RPMI7951 (cell line): Measurements from ENCODE around the gene ACACA. TPM values are rescaled to one million over a fixed set of nuclear protein-coding genes. Genes with fewer than 3 reads are reported as not detected.
A peak's percentile ranks its signal among the peaks of the same experiment; 100 is the strongest.

ENCODE experiments used
- DNase-seq: peaks from one replicate; pipeline ENCODE4 v3.0.0-alpha.2; 2012; ENCODE audit warnings: low read depth
- total RNA-seq: library from RNA; depleted of rRNA; stranded (reverse); fragments of >200 nt; shearing (Covaris generic); gene quantifications from 2 replicates; pipeline ENCODE4 v1.2.3, GENCODE V29; 2014

The ACACA gene
- total RNA-seq, 1 experiment from 2014 or later = 15.6 TPM

DNA sequence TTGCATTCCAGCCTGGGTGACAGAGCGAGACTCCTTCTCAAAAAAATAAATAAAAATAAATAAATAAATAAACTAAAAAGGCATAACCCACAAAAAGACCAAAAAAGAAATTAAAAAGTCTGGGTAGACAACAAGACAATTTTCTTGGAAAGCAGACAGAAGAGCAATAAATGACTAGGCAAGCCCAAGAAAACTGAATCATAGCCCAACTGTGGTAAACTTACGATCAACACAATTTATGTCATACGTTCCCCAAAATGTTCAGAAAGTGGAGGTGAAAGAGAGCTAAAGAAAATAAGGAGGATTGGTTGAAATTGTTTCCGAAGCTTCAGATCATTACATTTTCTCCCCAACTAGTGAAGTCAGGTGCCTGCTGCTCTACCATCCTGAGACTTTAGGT lies 62.1 kb downstream of the ACACA start:
- no peak for DNase-seq

DNA sequence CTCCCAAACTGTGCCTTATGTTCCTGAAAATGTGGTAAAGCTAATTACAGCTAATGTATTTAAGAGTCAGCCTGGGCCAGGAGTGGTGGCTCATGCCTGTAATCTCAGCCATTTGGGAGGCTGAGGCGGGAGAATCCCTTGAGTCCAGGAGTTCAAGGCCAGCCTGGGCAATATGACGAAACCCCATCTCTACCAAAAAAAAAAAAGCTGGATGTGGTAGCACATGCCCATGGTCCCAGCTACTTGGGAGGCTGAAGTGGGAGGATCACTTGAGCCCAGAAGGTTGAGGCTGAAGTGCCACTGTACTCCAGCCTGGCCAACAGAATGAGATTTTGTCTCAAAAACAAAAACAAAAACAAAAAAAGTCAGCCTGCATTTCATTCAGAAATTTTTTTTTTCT lies 64.0 kb downstream of the ACACA start:
- DNase-seq = no peak

DNA sequence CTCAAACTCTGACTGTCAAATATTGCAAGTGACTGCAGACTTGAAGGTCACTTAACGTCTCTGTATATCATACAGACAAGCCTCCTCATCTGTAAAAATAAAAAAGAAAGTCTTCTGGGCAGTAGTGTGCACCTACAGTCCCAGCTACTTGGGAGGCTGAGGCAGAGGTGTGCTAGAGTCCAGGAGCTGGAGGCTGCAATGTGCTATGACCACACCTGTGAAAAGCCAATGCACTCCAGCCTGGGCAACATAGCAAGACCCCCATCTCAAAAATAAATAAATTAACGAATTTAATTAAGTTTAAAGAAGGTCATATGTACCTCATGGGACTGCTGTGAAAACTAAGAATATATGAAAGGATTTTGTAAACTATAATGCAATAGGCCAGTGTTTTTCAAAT lies 65.8 kb downstream of the ACACA start:
- no peak for DNase-seq

DNA sequence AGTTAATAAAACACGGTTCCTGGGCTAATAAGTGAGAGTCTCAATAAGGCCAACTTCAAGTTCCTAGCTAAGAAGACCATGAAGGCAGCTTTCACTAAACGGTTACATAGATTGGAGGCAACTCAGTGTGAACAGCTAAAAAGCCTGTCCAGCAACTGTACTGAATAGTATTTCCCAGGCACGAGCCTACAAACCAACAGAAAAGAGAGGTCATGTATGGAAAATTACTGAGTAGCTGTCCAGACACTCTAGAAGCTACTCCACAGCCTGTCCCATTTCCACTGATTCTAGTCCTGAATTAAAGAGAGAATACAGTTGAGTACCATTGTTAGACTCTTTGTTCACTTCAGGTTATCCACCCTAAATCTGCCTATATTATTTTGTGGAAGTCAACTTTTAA lies 67.3 kb downstream of the ACACA start:
- DNase-seq = no peak

DNA sequence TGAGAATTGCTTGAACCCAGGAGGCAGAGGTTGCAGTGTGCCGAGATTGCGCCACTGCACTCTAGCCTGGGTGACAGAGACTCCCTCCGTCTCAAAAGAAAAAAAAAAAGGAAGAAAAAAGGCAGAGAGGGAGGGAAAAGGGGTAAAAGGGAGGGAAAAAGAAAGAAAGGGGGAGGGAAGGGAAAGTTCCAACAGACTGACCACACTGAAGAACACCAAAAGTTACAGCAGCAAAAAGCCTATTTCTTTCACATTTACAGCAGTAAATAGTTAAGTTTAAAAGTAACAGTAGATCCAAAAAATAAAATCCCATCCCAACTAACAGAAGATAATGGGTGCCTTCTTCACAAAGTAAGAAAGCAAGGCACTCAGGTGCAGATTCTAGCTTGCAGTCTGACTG lies 67.8 kb downstream of the ACACA start:
- no peak for DNase-seq

DNA sequence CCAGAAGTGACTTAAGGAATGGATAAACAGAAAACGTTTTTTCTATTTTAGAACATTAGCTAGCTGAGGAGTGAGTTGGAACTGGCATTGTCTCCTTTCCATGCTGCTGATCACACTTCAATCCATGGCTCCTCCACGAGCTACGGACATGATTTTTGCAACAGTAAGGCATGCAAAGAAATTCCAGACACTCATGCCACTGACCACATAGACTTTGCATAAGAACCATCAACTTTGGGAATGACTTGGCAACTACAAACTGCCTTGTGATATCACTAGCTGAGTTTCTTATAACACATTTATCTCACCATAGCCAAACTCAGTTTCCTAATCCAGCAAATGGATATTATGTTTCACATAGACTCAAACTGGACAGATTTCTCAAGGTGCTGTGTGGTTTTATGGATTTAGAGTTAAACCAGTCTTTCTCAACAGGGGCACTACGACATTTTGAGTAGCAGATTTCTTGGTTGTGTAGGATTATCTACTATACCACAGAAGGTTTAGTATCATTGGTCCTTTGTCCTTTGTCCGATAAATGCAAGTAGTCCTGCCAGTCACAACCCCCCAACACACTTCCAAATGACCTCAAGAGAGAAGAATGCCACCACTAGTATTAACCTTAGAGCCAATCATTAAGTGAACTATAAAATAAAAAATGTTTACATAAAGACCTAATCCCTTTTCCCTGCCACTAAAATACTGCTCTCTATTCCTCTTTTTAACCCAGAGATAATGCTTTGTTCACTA lies 79.1 kb downstream of the ACACA start:
- peak; percentile 46 for DNase-seq

DNA sequence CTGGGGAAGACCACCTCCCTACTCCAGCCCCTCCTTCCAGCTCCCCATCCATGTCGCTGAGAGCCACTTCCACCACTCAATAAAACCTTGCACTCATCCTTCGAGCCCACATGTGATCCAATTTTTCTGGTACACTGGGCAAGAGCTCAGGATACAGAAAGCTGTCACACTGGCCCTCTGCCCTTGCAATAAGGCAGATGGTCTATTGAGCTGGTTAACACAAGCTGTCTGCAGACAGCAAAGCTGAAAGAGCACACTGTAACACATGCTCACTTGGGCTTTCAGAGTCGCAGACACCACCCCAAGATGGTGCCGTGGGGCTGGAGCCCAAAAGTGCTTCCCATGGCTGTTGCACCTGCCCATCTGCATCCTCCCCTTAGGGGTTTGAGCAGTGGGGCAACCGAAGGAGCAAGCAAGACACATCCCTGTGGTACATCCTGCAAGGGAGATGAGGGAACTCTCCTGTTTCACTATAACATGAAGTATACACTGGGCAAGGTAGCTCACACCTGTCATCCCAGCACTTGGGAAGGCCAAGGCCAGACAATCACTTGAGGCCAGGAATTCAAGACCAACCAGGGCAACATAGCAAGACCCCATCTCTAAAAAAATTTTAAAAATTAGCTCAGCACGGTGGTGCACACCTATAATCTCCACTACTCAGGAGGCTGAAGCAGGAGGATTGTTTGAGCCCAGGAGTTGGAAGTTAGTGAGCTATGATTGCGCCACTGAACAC lies 83.6 kb downstream of the ACACA start:
- no peak for DNase-seq

DNA sequence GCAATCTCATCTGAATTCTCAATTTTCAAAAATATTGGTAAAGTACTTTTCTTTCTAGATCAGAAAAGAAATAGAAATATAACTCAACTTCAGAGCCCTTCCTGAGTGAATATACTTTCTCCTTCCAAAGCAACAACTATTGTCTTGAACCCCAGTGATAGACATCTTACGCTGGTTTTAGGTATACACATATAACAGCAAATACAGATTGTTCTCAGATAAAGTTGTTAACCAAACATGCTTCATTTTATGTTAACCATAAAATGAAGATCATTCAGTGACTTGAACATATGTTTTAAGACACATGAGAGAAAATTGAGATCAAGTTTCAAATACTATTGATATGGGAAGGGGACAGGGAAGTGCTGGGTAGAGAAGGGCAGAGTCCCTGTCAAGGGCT lies 84.5 kb downstream of the ACACA start:
- DNase-seq = no peak

DNA sequence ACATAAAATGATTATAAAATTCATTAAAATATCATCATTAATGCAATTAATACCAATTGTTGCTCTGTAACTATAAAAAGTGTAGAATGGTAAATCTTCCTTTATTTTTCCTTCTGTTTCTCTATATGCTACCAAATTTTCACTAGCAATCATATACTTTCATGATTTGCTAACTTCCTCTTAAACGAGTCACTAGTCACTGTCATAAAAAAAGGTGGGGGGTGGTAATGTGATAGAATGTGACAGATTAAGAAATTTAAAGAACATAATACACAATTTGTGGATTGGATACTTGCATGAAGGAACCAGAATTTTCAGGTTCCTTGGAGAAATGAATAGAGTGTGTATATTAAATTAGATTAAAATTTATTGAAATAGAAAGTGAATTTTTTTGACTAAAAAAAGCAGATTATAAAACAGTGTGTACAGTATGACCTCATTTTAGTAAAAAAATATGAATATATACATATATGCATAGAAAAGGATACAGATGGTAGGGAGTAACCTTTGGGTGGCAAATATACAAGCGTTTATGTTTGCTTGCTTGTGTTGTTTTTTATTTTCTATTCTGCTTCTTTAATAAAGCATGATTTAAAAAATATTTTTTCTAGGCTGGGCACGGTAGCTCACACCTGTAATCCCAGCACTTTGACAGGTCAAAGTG lies 87.6 kb downstream of the ACACA start:
- DNase-seq = no peak

DNA sequence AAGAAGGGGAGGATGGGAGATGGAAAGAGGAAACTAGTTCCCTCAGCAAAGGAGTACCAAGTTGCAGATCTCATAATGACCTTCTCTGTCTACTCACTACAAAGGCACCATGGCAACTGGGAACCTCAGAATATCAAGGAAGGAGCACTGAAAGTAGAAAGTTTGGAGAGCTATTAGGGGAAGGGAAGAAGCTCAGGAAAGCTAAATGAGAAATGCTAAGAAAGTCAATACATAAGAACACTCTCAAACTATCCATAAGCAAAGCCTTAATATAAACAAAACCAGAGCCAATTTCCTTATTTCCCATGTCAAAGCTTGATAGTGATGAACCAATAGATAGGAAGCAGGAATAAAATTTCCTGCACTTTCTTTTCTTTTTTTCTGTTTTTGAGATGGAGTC lies 88.8 kb downstream of the ACACA start:
- DNase-seq = no peak

DNA sequence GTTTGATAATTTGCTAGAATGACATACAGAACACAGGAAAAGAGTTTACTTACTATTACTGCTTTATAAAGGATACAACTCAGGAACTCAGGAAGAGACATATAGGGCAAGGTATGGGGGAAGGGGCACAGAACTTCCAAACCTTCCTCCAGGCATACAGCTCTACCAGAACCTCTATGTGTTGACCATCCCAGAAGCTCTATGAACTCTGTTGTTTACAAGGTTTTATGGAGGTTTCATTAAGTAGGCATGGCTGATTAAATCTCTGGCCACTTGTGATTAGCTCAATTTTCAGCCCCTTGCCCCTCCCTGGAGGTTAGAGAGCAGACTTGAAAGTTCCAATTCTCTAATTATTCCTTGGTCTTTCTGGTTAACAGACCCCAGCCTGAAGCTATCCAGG lies 91.0 kb downstream of the ACACA start:
- DNase-seq = no peak

DNA sequence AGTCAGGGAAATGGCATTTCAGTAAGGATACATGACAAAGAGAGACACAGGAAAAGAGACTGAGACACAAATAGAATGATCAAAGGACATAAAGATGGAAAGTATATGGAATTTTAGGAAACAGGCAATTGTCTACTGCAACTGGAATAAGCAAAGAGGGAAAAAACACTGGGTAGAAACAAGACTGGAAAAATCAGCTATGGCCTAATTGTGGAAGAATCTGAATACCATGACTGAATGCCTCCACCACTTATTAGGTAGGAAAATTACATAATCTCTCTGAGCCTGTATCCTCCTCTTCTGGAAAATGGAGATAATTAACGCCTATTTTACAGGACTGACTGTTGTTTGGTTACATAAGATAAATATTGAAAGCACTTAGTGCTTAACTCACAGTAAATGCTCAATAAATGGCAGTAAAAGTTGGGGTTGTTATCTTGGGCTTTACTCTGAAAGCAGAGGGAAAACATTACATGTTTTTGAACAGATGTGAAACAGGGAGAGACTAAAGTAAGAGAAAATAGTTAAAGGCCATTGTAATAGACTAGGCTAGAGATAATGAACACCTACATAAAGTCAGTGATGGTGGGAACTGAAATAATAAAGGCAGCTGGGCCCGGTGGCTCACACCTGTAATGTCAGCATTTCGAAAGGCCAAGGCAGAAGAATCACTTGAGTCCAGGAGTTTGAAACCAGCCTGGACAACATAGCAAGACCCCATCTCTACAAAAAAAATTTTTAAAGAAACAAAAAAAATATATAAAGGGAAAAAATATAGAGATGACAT lies 94.3 kb downstream of the ACACA start:
- DNase-seq = no peak

DNA sequence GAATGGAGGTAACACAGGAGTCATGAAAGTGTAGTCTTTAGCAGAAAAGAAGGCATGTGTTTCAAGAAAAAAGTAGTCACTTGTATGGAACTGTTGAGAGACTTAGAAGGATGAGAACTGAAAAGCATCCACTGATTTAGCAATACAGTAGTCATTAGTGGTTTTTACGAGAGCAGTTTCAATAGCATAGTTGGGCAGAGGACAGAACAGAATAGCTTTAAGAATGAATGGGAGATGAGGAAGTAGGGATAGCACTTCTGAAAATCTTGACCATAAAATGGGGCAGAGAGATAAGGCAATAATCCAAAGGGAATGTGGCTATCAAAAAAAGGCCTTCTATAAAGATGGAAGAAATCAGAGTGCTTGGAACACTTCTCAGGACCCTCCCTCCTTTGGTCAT lies 95.7 kb downstream of the ACACA start:
- DNase-seq = no peak

DNA sequence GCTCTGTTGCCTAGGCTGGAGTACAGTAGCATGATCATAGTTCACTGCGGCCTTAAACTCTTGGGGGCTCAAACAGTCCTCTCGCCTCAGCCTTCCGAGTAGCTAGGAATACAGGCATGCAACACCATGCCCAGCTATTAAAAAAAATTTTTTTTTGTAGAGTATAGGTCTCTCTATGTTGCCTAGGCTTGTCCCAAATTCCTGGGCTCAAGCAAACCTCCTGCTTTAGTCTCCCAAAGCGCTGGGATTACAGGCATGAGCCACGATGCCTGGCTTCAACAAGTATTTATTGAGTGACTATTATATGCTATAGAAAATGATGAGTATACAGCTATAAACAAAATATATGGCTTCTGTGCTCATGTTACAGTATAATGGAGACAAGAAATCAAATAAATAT lies 97.6 kb downstream of the ACACA start:
- DNase-seq = no peak

DNA sequence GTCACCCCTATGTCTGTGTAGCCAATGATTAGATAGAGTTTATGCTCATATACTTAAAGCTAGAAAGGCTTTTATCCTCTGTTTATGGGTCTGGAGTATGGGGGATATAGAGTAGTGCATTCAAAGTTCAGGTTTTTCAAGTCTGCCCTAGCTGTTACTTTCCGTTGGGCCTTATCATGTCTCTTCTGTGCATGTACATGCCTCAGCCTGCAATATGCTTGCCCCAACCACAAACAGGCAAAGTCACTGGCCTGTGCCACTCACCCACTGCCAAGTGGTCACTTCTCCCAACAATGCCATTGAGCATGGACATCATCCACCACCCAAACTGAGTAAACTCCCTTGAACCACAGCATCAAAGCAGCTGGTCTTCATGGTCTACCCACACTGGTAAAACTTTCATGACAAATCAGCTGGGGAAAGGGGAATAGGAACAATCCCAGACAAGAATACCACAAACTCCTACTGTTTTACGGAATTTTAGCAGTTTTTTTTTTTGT lies 101.2 kb downstream of the ACACA start:
- no peak for DNase-seq

DNA sequence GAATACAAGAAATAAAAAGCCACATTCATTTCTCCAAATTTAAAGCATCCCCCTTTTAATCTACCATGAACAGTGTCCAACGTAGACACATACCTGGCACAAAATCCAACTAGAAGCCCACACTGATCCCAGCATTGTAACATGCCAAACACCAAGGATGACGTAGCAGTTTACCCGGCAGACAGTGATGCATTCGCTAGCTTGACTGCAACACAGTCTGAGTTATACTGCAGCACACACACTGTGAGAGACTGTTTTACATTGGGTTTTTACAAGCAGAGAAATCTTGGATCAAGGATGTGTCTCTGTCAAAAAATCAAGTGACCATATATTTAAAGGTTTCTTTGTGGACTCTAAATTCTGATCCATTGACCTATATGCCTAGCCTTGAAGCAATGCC lies 105.3 kb downstream of the ACACA start:
- DNase-seq = no peak

DNA sequence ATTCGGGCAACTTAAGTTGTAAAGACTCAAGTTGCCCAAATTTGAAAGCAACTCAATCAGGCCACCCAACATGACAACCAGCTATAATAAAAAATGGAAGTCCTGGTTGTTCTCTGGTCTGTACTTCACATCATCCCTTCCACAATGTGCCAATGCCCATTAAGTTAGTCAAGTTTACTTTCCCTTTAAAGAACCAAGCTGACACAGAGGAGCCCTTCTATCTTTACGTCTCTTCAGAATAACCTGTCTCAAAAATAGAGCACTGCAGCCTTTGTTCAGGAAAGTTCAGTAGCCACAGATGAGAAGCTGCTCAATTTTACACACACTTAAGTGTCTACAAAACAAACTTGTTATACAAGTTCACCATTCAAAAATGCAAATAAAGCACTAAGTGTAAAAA lies 106.0 kb downstream of the ACACA start:
- no peak for DNase-seq

DNA sequence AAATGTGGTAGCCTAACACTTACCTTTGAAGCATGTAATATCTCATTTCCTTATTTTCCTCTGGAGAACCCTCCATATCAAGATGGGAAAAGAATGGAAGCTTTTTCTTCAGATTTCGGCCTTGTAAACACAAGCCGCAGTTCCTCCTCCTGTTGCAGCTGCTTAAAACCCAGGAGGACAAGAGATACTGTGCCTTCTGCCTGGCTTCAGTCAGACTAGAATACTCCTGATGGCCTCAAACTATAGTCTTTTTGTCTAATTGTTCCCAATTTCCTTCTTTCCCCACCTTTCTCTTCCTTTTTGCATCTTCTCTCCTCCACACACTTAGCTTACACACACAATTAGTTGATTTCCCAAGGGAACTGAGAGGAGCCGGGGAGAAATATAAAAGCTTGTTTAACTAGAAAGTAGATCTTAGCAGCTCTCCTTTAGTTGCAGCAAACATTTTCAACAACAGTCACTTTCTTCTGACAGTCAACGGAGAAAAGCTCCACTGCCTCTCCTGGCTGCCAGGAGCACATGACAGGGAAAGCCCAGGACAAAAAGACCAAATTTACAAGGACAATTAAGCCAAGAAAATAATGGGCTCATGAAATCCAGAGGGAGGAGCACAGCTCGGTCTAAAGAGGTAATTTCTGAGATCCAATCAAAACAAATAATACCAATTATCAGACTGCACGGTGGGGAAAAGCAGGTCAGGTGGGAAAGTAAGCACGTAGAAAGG lies 107.2 kb downstream of the ACACA start:
- no peak for DNase-seq

DNA sequence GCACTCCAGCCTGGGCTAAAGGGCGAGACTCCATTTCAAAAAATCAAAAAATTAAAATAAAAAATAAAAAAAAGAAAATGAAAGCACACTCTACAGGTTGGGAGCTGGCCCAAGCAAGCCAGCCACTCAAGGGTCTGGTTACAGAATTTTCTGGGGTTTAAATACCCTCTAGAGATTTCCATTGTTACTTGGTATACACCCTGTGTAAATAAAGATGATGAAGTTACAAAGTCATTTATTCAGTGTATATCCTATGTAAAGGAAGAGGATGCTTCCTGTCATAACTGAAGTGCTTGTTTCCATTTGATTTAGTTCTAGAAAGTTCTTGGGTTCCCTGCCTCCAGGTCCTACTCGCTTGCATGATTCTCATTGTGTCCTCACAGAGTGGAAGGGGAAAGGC lies 110.7 kb downstream of the ACACA start:
- no peak for DNase-seq

DNA sequence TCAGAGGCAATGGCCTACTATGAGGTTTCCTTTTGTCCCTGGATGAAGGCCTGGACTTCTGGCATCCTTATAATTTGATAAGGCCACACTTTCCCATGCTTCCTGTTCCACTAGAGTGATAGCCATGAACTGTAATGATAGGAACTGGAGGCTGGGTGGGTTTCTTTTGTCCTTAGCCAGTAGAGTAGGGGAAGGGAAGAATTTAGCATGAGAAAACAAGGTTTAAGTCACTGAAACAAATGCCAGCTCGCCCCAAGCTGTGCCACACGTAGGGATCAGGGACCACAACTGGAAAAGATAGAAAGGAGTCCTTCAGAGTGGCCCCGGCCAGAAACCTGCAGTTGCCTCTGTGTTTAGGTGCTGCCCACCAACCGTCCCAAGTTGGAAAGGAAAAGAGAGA lies 111.7 kb downstream of the ACACA start:
- DNase-seq = no peak

DNA sequence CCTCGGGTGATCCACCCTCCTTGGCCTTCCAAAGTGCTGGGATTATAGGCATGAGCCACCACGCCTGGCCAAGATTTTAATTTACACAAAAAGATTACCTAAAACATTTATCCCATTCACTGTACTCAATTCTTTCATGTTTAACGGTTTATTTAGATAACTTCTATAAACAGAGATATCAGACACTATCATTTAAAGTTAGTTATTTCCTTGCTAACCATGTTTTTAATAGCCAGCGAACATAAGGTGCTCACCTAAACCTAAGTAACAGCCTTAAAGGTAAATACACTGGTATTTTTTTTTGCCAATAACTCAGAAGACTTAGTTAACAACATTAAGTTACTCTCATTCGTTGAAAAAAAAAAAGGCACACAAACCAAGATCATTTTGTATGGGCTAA lies 112.9 kb downstream of the ACACA start:
- DNase-seq = no peak
